Esophagus muscularis mucosa (tissue), 4 donors: ENCODE data around the gene PIP5K1B. TPM values are rescaled to one million over a fixed set of nuclear protein-coding genes. Genes with fewer than 3 reads are reported as not detected.

ENCODE experiments used
- DNase-seq: peaks from one replicate; pipeline ENCODE4 v3.0.0-alpha.2; 2017; ENCODE audit errors: extremely low spot score
- H3K27ac ChIP-seq, 4 donors: fragments of 200-600 bp; sonication (generic); replicated peaks in 1 of 4; 1 replicate in 3 of 4; 2 replicates in 1 of 4; pipeline ENCODE4 v1.5.1; 2016 to 2019; ENCODE audit warnings: mild to moderate bottlenecking in 1 of 4
- H3K27me3 ChIP-seq, 4 donors: fragments of 200-600 bp; sonication (generic); one replicate each; pipeline versions ENCODE4 v1.5.1 to v1.6.0; 2016 to 2019
- H3K36me3 ChIP-seq, 4 donors: fragments of 200-600 bp; sonication (generic); one replicate each; pipeline ENCODE4 v1.5.1; 2016 to 2019
- H3K4me1 ChIP-seq, 4 donors: fragments of 200-600 bp; sonication (generic); one replicate each; pipeline ENCODE4 v1.5.1; 2016 to 2019
- H3K4me3 ChIP-seq, 4 donors: fragments of 200-600 bp; sonication (generic); 1 replicate in 2 of 4; 2 replicates in 2 of 4; pipeline ENCODE4 v1.5.1; 2016 to 2019; ENCODE audit warnings: mild to moderate bottlenecking in 4 of 4, moderate library complexity in 1 of 4
- H3K9me3 ChIP-seq, 4 donors: fragments of 200-600 bp; sonication (generic); 1 replicate in 3 of 4; 2 replicates in 1 of 4; pipeline ENCODE4 v1.5.1; 2016 to 2019
- EP300 ChIP-seq: sonication (generic); formaldehyde crosslinking; IDR thresholded peaks from one replicate; pipeline ENCODE4 v1.6.1; 2017; ENCODE audit warnings: antibody characterized with exemption
- POLR2A ChIP-seq: fragments of 450-650 bp; IDR thresholded peaks from one replicate; pipeline ENCODE4 v1.6.1; 2017; ENCODE audit warnings: antibody characterized with exemption, moderate library complexity, mild to moderate bottlenecking, low read depth
- POLR2AphosphoS5 ChIP-seq, 2 donors: sonication (generic); formaldehyde crosslinking; IDR thresholded peaks; one replicate each; pipeline ENCODE4 v1.6.1; 2017; ENCODE audit warnings: antibody characterized with exemption in 2 of 2
- WGBS: methylation state at CpG from one replicate; pipeline ENCODE4 v1.1.5; 2018; 5-methylcytosine and 5-hydroxymethylcytosine counted together
- intact Hi-C: fragments of 100-400 bp; cut with DNase I; formaldehyde crosslinking; loops from one replicate; pipeline ENCODE4 v1.15.1; 2023
- total RNA-seq, 4 donors: library from RNA; depleted of rRNA; stranded (reverse); fragments of >200 nt; gene quantifications; one replicate each; pipeline versions ENCODE4 v1.1.0 to v1.2.1, GENCODE V29; 2016
- TF ChIP-seq, protein P1 (sequence below), 3 experiments: fragments of 200-600 bp in 2 of 3; fragments of 450-650 bp in 1 of 3; sonication (generic) in 2 of 3; IDR thresholded peaks; one replicate each; pipeline ENCODE4 v1.5.1; 2017 to 2019; ENCODE audit warnings: antibody characterized with exemption in 3 of 3, mild to moderate bottlenecking in 2 of 3, moderate library complexity in 1 of 3

PIP5K1B gene
- total RNA-seq, 4 donors from 2014 or later, result 0.42 to 1.7 (median 1.2) TPM

DNA sequence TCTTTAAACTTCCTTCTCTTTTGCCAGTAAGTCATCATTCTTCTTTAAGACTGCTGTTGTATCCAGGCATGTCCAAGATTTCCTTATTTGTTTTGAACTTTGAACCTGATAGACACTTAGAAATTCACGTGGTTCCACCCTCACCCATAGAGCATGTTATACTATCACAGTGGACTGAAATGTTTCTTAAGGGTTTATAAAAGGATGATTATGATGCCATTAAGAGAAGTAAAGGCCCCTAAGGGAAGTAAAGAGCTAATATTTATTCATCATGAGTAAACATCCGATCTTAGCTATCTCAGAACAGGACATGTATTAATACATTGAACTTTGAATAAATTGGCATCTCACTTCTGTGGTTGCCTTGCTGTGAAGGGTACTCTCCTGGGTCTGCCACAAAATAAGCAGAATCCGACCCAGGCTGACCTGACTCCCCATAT, 259.1 kb downstream of the PIP5K1B start:
- Histone ChIP-seq H3K4me1 (no peaks in the 10 kb centered on the region), H3K4me3 (no peak overlapping the region), H3K36me3 (no peaks in the 10 kb centered on the region), H3K27ac (no peak overlapping the region), H3K9me3 (no peaks in the 10 kb centered on the region), H3K27me3 (no peaks in the 10 kb centered on the region)
- TF ChIP-seq, protein P1, sequence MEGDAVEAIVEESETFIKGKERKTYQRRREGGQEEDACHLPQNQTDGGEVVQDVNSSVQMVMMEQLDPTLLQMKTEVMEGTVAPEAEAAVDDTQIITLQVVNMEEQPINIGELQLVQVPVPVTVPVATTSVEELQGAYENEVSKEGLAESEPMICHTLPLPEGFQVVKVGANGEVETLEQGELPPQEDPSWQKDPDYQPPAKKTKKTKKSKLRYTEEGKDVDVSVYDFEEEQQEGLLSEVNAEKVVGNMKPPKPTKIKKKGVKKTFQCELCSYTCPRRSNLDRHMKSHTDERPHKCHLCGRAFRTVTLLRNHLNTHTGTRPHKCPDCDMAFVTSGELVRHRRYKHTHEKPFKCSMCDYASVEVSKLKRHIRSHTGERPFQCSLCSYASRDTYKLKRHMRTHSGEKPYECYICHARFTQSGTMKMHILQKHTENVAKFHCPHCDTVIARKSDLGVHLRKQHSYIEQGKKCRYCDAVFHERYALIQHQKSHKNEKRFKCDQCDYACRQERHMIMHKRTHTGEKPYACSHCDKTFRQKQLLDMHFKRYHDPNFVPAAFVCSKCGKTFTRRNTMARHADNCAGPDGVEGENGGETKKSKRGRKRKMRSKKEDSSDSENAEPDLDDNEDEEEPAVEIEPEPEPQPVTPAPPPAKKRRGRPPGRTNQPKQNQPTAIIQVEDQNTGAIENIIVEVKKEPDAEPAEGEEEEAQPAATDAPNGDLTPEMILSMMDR (IDR thresholded peaks at IDR 0.05), result no peak
- TF ChIP-seq POLR2A, result no peak
- no peak for TF ChIP-seq POLR2AphosphoS5 (IDR thresholded peaks at IDR 0.05)
- no peak for TF ChIP-seq EP300
- DNase-seq, result no peak
- WGBS, result 71% methylated on average over 3 of the region's 3 CpGs
- intact Hi-C loops, result no loop called here

DNA sequence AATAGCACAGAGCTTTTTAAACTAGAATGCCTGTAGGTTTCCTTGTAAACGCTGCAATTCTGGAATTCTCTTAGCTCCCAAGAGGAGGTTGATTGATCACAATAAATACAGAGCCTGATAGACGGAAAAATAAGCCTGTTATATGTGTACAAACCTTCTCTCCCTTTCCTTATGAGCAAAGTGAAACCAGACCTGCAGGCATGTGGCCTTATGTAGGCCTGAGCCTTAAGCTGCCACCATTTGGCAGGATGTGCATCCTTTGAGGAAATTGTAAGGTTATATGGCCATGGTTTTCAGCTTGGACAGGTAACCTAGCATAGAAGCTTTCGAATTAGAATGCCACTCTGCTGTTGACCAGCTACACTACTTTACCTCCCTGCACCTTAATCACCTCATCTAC, 259.7 kb downstream of the PIP5K1B start:
- no peaks in the 10 kb centered on the region for H3K36me3 ChIP-seq
- H3K4me1 ChIP-seq, result no peaks in the 10 kb centered on the region
- H3K4me3 ChIP-seq, result no peak overlapping the region
- no peaks in the 10 kb centered on the region for H3K9me3 ChIP-seq
- intact Hi-C loops, result no loop called here
- 69% methylated on average over 3 of the region's 3 CpGs for WGBS
- H3K27ac ChIP-seq, result no peak overlapping the region
- DNase-seq, result no peak
- H3K27me3 ChIP-seq, result no peaks in the 10 kb centered on the region
- TF ChIP-seq, protein P1 (IDR thresholded peaks at IDR 0.05), result no peak
- TF ChIP-seq EP300 (no peak), POLR2A (no peak), POLR2AphosphoS5 (IDR thresholded peaks at IDR 0.05) (no peak)

DNA sequence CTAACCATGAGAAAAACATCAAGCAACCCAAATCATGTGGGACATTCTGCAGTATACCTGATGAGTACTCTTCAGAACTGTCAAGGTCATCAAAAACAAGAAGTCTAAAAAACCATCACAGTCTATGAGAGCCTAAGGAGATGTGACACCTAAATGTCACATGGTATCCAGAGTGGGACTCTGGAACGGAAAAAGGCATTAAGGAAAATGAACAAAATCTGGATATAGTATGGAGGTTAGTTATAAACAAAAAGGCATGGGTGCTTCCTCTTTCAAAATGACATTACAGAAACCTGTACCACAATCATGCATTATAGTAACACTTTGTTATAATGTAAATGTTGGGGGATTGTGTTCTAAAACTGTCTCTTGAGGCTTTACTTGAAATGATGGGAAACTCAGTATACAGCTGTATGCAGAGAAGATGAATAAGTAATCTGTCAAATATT, 261.5 kb downstream of the PIP5K1B start:
- DNase-seq, result no peak
- no peak overlapping the region for H3K27ac ChIP-seq
- 83% methylated on average over 1 of the region's 1 CpG for WGBS
- H3K9me3 ChIP-seq, result no peaks in the 10 kb centered on the region
- intact Hi-C loops, result no loop called here
- H3K36me3 ChIP-seq, result no peaks in the 10 kb centered on the region
- no peaks in the 10 kb centered on the region for H3K27me3 ChIP-seq
- TF ChIP-seq POLR2AphosphoS5 (IDR thresholded peaks at IDR 0.05), result no peak
- TF ChIP-seq EP300, result no peak
- no peak for TF ChIP-seq POLR2A
- TF ChIP-seq, protein P1 (IDR thresholded peaks at IDR 0.05), result no peak
- H3K4me1 ChIP-seq, result no peaks in the 10 kb centered on the region
- no peak overlapping the region for H3K4me3 ChIP-seq

DNA sequence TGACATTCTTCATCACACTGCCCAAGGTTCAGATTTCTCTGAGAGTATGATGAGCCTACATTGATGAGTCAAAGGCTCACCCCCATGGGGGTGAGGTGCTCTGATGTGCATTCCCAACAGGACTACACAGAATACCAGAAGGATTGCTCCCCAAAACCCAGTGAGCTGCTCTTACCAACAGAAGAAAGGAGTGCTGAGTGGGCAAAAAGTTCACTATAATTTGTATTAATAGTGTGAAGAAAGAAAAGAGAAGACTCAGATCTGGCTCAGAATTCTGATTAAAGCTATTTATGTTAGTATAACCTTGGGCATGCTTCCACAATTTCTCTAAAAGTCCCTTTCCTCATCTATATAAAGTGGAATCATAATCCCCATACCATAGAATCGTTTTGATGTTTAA, 262.8 kb downstream of the PIP5K1B start:
- DNase-seq, result no peak
- Histone ChIP-seq H3K4me3 (no peak overlapping the region), H3K27me3 (no peaks in the 10 kb centered on the region), H3K27ac (no peak overlapping the region), H3K36me3 (no peaks in the 10 kb centered on the region), H3K4me1 (no peaks in the 10 kb centered on the region), H3K9me3 (no peaks in the 10 kb centered on the region)
- WGBS, result 79% methylated on average over 1 of the region's 1 CpG
- TF ChIP-seq POLR2A (no peak), POLR2AphosphoS5 (IDR thresholded peaks at IDR 0.05) (no peak), EP300 (no peak)
- TF ChIP-seq, protein P1 (IDR thresholded peaks at IDR 0.05), result no peak
- intact Hi-C loops, result no loop called here

DNA sequence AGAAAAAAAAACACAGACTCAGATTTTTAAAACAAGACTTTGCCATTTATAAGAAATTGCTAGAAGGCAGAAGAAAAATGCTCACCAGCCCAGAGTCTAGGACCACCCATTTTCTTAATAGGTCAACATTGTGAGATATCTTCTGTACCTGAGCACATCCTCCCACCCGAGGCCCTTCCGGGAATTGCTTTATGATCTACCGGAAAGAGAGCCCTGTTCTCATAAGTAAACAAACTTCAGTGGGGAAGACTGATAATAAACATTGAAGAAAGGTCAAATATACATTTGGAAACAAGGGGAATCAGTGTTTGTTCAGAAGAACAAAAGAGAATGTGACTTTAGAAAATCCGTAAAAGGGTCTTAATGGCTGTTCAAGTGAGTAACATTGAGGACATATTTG, 264.5 kb downstream of the PIP5K1B start:
- Histone ChIP-seq H3K36me3 (no peaks in the 10 kb centered on the region), H3K9me3 (no peaks in the 10 kb centered on the region), H3K27me3 (no peaks in the 10 kb centered on the region), H3K27ac (no peak overlapping the region), H3K4me3 (no peak overlapping the region), H3K4me1 (no peaks in the 10 kb centered on the region)
- WGBS, result 55% methylated on average over 4 of the region's 4 CpGs
- intact Hi-C loops, result no loop called here
- TF ChIP-seq, protein P1 (IDR thresholded peaks at IDR 0.05), result no peak
- TF ChIP-seq EP300, result no peak
- TF ChIP-seq POLR2A, result no peak
- no peak for TF ChIP-seq POLR2AphosphoS5 (IDR thresholded peaks at IDR 0.05)
- no peak for DNase-seq
